SK-N-SH (cell line): ENCODE measurements around the gene RAI14. TPM values are rescaled to one million over a fixed set of nuclear protein-coding genes. Genes with fewer than 3 reads are reported as not detected.

Source experiments
- CTCF ChIA-PET: fragments of 300-600, 350-600 bp; formaldehyde crosslinking; extraction: SDS; loops from one replicate; lab custom pipeline; 2021; lab: Yijun Ruan, JAX
- POLR2A ChIA-PET: fragments of 350-600 bp; sonication (Branson Sonifier 250); formaldehyde crosslinking; extraction: SDS; loops from one replicate; lab custom pipeline; 2020; ENCODE audit warnings: antibody characterized with exemption, inconsistent platforms; lab: Yijun Ruan, JAX
- DNase-seq: peaks from one replicate; pipeline ENCODE4 v3.0.0; 2012
- H2AFZ ChIP-seq: fragments of 200-600 bp; sonication (generic); 2 replicates; pipeline ENCODE4 v1.8.1; 2016; ENCODE audit warnings: antibody characterized with exemption, mild to moderate bottlenecking, low read depth
- H3F3A ChIP-seq: fragments of 200-600 bp; sonication (generic); replicated peaks from 2 replicates; pipeline ENCODE3; 2016; ENCODE audit warnings: antibody characterized with exemption, mild to moderate bottlenecking; ENCODE audit not compliant: insufficient read depth
- H3K27ac ChIP-seq, 2 experiments: fragments of 200-500 bp in 1 of 2; fragments of 200-600 bp in 1 of 2; sonication (Bioruptor generic) in 1 of 2; sonication (generic), shearing (Covaris generic) in 1 of 2; 2 replicates each; pipeline versions ENCODE4 v1.5.1 to v1.6.1; 2014 to 2016; ENCODE audit warnings: low read depth in 2 of 2, inconsistent platforms in 1 of 2, low read length in 1 of 2, mild to moderate bottlenecking in 1 of 2, mixed read lengths in 1 of 2
- H3K27me3 ChIP-seq: fragments of 200-600 bp; sonication (generic), shearing (Covaris generic); 2 replicates; pipeline ENCODE4 v1.6.1; 2016; ENCODE audit warnings: mixed run types; ENCODE audit not compliant: insufficient read depth
- H3K36me3 ChIP-seq, 2 experiments: fragments of 200-500 bp in 1 of 2; fragments of 200-600 bp in 1 of 2; sonication (Bioruptor generic) in 1 of 2; sonication (generic) in 1 of 2; replicated peaks in 1 of 2; 2 replicates each; pipeline versions ENCODE3 to v1.5.1; 2014 to 2016; ENCODE audit warnings: low read length in 1 of 2, mild to moderate bottlenecking in 1 of 2; ENCODE audit not compliant: insufficient read depth in 2 of 2, control insufficient read depth in 1 of 2
- H3K4me1 ChIP-seq, 2 experiments: fragments of 200-500 bp in 1 of 2; fragments of 200-600 bp in 1 of 2; sonication (Bioruptor generic) in 1 of 2; sonication (generic), shearing (Covaris generic) in 1 of 2; 2 replicates each; pipeline versions ENCODE4 v1.5.1 to v1.6.1; 2014 to 2016; ENCODE audit warnings: low read depth in 1 of 2, low read length in 1 of 2, mixed run types in 1 of 2; ENCODE audit not compliant: insufficient read depth in 2 of 2, control insufficient read depth in 1 of 2
- H3K4me2 ChIP-seq: fragments of 200-600 bp; sonication (generic), shearing (Covaris generic); 2 replicates; pipeline ENCODE4 v1.6.1; 2017; ENCODE audit warnings: mixed run types
- H3K4me3 ChIP-seq, 2 experiments: fragments of 200-500 bp in 1 of 2; fragments of 200-600 bp in 1 of 2; sonication (Bioruptor generic) in 1 of 2; sonication (generic), shearing (Covaris generic) in 1 of 2; 2 replicates each; pipeline versions ENCODE4 v1.5.1 to v1.8.1; 2014 to 2016; ENCODE audit warnings: low read depth in 2 of 2, inconsistent platforms in 1 of 2, low read length in 1 of 2, mild to moderate bottlenecking in 1 of 2, mixed read lengths in 1 of 2, moderate library complexity in 1 of 2
- H3K79me2 ChIP-seq: fragments of 200-600 bp; sonication (generic); 2 replicates; pipeline ENCODE4 v1.8.1; 2017; ENCODE audit warnings: mild to moderate bottlenecking; ENCODE audit not compliant: insufficient read depth
- H3K9ac ChIP-seq: fragments of 200-600 bp; sonication (generic); 2 replicates; pipeline ENCODE4 v1.6.1; 2017; ENCODE audit warnings: mixed run types
- H3K9me2 ChIP-seq: fragments of 200-600 bp; sonication (generic); 2 replicates; pipeline ENCODE4 v1.6.1; 2017; ENCODE audit warnings: mixed run types
- H3K9me3 ChIP-seq: fragments of 200-600 bp; sonication (generic); 2 replicates; pipeline ENCODE4 v1.6.1; 2017; ENCODE audit warnings: mixed run types, mild to moderate bottlenecking, moderate library complexity
- H4K20me1 ChIP-seq: fragments of 200-600 bp; sonication (generic); 2 replicates; pipeline ENCODE4 v1.6.1; 2017; ENCODE audit warnings: mild to moderate bottlenecking, mixed run types; ENCODE audit not compliant: insufficient read depth
- CHD2 ChIP-seq: fragments of 150-350 bp; IDR thresholded peaks from 2 replicates; pipeline ENCODE4 v1.6.1; 2018; ENCODE audit warnings: low read length; ENCODE audit not compliant: partially characterized antibody
- CTCF ChIP-seq: fragments of 200-600 bp; sonication (generic); IDR thresholded peaks from 2 replicates; pipeline ENCODE4 v1.6.1; 2017; ENCODE audit warnings: antibody characterized with exemption, mild to moderate bottlenecking, moderate library complexity
- EP300 ChIP-seq, 2 experiments: IDR thresholded peaks; 2 replicates each; pipeline versions ENCODE4 v1.4.0 to v1.6.1; 2012; ENCODE audit warnings: borderline replicate concordance in 1 of 2, low read depth in 1 of 2, low read length in 1 of 2
- EZH2phosphoT487 ChIP-seq: fragments of 200-600 bp; sonication (generic); IDR thresholded peaks from 2 replicates; pipeline ENCODE4 v1.6.1; 2017; ENCODE audit warnings: low read depth, mixed run types, mild to moderate bottlenecking, antibody characterized with exemption, moderate library complexity, borderline replicate concordance
- FOSL2 ChIP-seq: IDR thresholded peaks from 2 replicates; pipeline ENCODE4 v1.4.0; 2012; ENCODE audit warnings: low read depth, mild to moderate bottlenecking, moderate library complexity, borderline replicate concordance
- FOXJ3 ChIP-seq: sonication (generic); formaldehyde crosslinking; IDR thresholded peaks from 2 replicates; pipeline ENCODE4 v1.5.1; 2020; ENCODE audit warnings: mild to moderate bottlenecking, missing genetic modification reagents
- FOXM1 ChIP-seq: IDR thresholded peaks from 2 replicates; pipeline ENCODE4 v1.4.0; 2012; ENCODE audit warnings: low read depth, mild to moderate bottlenecking
- GATA2 ChIP-seq: sonication (generic); formaldehyde crosslinking; IDR thresholded peaks from 2 replicates; pipeline ENCODE4 v1.5.0; 2020; ENCODE audit warnings: mild to moderate bottlenecking, missing genetic modification reagents
- MAX ChIP-seq: IDR thresholded peaks from 2 replicates; pipeline ENCODE4 v1.4.0; 2012; ENCODE audit warnings: low read depth
- MEF2A ChIP-seq: IDR thresholded peaks from 2 replicates; pipeline ENCODE4 v1.4.0; 2012; ENCODE audit warnings: low read depth, borderline replicate concordance
- MXI1 ChIP-seq: IDR thresholded peaks from 2 replicates; pipeline ENCODE4 v1.6.1; 2012; ENCODE audit warnings: mild to moderate bottlenecking, low read depth, low read length, improper control_type of control experiment
- PBX3 ChIP-seq: IDR thresholded peaks from 2 replicates; pipeline ENCODE4; 2012
- RCOR1 ChIP-seq: fragments of 150-350 bp; IDR thresholded peaks from 2 replicates; pipeline ENCODE4 v1.6.1; 2017; ENCODE audit warnings: antibody characterized with exemption, low read length
- REST ChIP-seq: IDR thresholded peaks from 2 replicates; pipeline ENCODE4 v1.6.1; 2012; ENCODE audit warnings: mild to moderate bottlenecking, low read depth, low read length, moderate library complexity
- RFX5 ChIP-seq: IDR thresholded peaks from 2 replicates; pipeline ENCODE4 v1.6.1; 2012; ENCODE audit warnings: mild to moderate bottlenecking, improper control_type of control experiment, low read length
- SIN3A ChIP-seq: IDR thresholded peaks from 2 replicates; pipeline ENCODE4 v1.6.1; 2012; ENCODE audit warnings: low read depth, mild to moderate bottlenecking, low read length, moderate library complexity, borderline replicate concordance
- SMC3 ChIP-seq: IDR thresholded peaks from 2 replicates; pipeline ENCODE4 v1.6.1; 2012; ENCODE audit warnings: low read depth, low read length, improper control_type of control experiment
- TAF1 ChIP-seq: IDR thresholded peaks from 2 replicates; pipeline ENCODE4 v1.6.1; 2012; ENCODE audit warnings: low read depth, mild to moderate bottlenecking, low read length, moderate library complexity, borderline replicate concordance
- TCF12 ChIP-seq: IDR thresholded peaks from 2 replicates; pipeline ENCODE4 v1.4.0; 2012
- USF1 ChIP-seq: IDR thresholded peaks from 2 replicates; pipeline ENCODE4 v1.4.0; 2012; ENCODE audit warnings: low read depth, borderline replicate concordance
- YY1 ChIP-seq: IDR thresholded peaks from 2 replicates; pipeline ENCODE4 v1.4.0; 2012; ENCODE audit warnings: low read depth, mild to moderate bottlenecking
- WGBS: methylation state at CpG from one replicate; pipeline ENCODE4 v1.1.6; 2017; ENCODE audit warnings: low lambda C conversion rate; 5-methylcytosine and 5-hydroxymethylcytosine counted together
- polyA plus RNA-seq, 3 experiments: library from polyadenylated mRNA; depleted of rRNA; stranded (reverse); fragments of >200 nt; gene quantifications; 2 replicates each; pipeline ENCODE4 v1.2.3, GENCODE V29; 2012

RAI14 gene
- polyA plus RNA-seq, 1 of the 3 experiments (the other 2 are of a cell fraction): 53.2 TPM

GRCh38 chr5:34843497-34843896, 187.4 kb downstream of the RAI14 start:
- H3K4me2 ChIP-seq: no peak overlapping the region
- H3K27ac ChIP-seq: peak overlapping the region in 1 of 2 experiments; percentile 14; a peak in 1 of 4 replicates
- no peak overlapping the region for H3K9ac ChIP-seq
- POLR2A ChIA-PET: interaction anchor here (0.7 kb wide), 1 partner anchor 230 kb away, joined by 4 read pairs; no protein-coding TSS in a partner anchor
- H3K4me3 ChIP-seq: no peak overlapping the region
- H3F3A ChIP-seq: no peaks in the 10 kb centered on the region
- TF ChIP-seq FOSL2 (no peak), RFX5 (no peak), RCOR1 (no peak), TCF12 (no peak), EP300 (IDR thresholded peaks at IDR 0.05; ENCODE audit: borderline replicate concordance in 1 of 2, low read depth in 1 of 2, low read length in 1 of 2) (no peak), FOXJ3 (no peak), FOXM1 (no peak), MAX (no peak), CHD2 (no peak), TAF1 (no peak), EZH2phosphoT487 (no peak), PBX3 (no peak), SMC3 (no peak), SIN3A (no peak)
- no peaks in the 10 kb centered on the region for H4K20me1 ChIP-seq
- H2AFZ ChIP-seq: peak overlapping the region; percentile 26; the same call in 1 of the 2 replicates
- no peak for DNase-seq
- CTCF ChIA-PET: no interaction called here
- 46% methylated on average over 2 of the region's 2 CpGs for WGBS
- H3K79me2 ChIP-seq: no peaks in the 10 kb centered on the region
- H3K4me1 ChIP-seq: peaks cover 0 to 7% of the 10 kb centered on the region in 2 experiments; a peak in 1 of 4 replicates
- no peaks in the 10 kb centered on the region for H3K9me2 ChIP-seq
- no peaks in the 10 kb centered on the region for H3K36me3 ChIP-seq
- H3K9me3 ChIP-seq: no peaks in the 10 kb centered on the region
- no peaks in the 10 kb centered on the region for H3K27me3 ChIP-seq

GRCh38 chr5:34844106-34844505, 188.0 kb downstream of the RAI14 start:
- peaks cover 0 to 7% of the 10 kb centered on the region in 2 experiments; a peak in 1 of 4 replicates for H3K4me1 ChIP-seq
- POLR2A ChIA-PET: no interaction called here

More at GRCh38 chr5:34844106-34844505, 188.0 kb downstream of the RAI14 start:
- Histone ChIP-seq H3K4me3 (no peak overlapping the region), H2AFZ (no peak overlapping the region), H4K20me1 (no peaks in the 10 kb centered on the region), H3K27me3 (no peaks in the 10 kb centered on the region), H3K9ac (no peak overlapping the region), H3K9me3 (no peaks in the 10 kb centered on the region), H3K4me2 (no peak overlapping the region), H3K36me3 (no peaks in the 10 kb centered on the region), H3K9me2 (no peaks in the 10 kb centered on the region), H3F3A (no peaks in the 10 kb centered on the region), H3K27ac (no peak overlapping the region; a peak in 1 of 4 replicates), H3K79me2 (no peaks in the 10 kb centered on the region)
- CTCF ChIA-PET: no interaction called here
- 69% methylated on average over 3 of the region's 3 CpGs for WGBS
- DNase-seq: no peak
- TF ChIP-seq REST (no peak), CTCF (no peak), GATA2 (CRISPR knock-in tag) (no peak), MAX (no peak), EZH2phosphoT487 (no peak), USF1 (no peak), YY1 (no peak), TCF12 (no peak), MEF2A (no peak), EP300 (IDR thresholded peaks at IDR 0.05; ENCODE audit: borderline replicate concordance in 1 of 2, low read depth in 1 of 2, low read length in 1 of 2) (no peak), MXI1 (no peak)
